GM19193 (cell line): ENCODE data around the gene PLBD2.

Experiments
- POLR2A ChIP-seq: IDR thresholded peaks from 4 replicates; pipeline ENCODE4 v1.6.1; 2011; ENCODE audit not compliant: insufficient read depth, insufficient read length; ENCODE audit errors: extremely low read depth

PLBD2 gene

DNA sequence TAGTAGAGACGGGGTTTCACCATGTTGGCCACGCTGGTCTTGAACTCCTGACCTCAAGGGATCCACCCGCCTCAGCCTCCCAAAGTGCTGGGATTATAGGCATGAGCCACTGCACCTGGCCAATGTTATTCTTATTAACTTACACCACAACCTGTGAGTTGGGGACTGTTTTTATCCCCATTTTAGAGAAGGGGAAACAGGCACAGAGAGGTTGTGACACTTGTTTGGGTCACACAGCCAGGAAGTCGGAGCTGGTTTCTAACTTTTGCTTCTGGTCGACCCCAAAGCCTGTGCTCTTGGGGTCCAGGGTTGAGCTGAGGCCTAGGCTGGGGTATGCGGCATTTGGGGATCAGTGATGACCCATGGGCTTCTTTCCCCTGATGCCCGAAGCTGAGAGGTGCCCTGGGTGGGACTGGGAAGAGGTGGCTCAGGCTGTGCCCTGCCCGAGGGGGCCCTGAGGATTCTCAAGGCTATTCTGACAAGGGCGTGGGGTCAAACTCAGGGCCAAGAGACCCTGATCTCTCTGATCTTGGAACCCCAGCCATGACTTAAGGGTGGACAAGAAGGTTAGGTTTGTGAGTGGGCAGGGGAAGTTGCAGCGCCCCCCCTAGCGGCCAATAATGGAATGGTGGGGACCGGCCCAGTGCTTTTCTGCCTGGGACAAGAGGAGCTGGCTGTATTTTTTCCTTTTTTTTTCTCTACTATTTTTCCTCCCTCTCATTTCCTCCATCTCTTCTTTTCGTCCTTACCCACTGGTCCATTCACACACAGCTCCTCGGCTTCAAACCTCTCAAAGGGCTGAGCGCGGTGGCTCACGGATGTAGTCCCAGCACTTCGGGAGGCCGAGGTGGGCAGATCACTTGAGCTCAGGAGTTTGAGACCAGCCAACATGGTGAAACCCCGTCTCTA, 66.8 kb downstream of the PLBD2 start:
- TF ChIP-seq POLR2A = no peak

DNA sequence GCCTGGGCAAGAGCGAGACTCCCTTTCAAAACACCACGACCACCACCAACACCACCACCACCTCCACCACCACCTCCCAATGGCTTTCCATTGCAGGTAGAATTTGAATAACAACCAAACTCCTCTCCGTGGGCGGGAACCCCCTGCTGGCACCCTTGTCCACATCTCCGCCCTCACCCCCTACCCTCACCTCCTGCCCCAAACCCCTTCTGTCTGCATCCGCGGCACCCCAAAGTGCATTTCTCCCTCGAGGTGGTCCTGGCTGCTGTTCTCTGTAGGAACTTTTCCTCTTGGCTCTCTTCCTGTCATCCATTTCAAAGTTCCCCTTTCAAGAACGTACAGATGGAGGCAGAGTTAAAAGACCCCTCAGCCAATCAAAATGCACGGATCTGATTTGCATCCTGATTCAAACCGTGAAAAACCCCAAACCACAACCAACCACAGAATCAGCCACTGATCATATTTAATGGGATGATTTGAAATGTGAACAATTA, 67.6 kb downstream of the PLBD2 start:
- no peak for TF ChIP-seq POLR2A

DNA sequence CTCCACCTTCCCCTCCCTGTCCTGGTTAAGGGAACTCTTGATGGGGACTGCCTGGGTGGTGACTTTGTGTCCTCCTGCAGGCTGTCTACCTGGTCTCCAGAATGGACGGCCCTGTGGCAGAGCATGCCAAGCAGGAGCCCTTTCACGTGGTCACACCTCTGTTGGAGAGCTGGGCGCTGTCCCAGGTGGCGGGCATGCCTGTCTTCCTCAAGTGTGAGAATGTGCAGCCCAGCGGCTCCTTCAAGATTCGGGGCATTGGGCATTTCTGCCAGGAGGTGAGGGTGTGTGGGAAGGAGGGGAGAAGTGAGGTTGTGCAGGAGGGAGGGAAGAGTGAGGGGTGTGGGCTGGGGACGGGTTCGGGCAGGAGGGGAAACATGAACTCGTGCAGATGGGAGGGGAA, 69.5 kb downstream of the PLBD2 start:
- no peak for TF ChIP-seq POLR2A

DNA sequence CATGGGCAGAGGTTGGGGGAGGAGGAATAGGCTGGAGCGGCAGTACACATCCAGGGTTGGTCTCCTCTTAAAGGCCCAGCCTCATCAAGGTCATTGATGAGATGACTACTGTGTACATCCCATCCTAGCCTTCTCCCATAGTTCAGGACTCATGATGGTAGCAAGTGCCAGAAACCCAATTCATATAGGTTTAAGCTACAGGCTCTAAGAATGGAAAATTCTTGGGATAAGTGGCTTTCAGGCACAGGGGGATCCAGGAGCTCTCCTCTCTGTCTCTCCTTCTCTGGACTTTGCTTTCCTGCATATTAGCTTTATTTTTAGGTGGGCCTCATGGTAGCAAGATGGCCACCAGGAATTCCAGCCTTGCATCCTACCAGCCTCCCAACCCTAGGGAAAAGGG, 70.1 kb downstream of the PLBD2 start:
- TF ChIP-seq POLR2A = no peak

DNA sequence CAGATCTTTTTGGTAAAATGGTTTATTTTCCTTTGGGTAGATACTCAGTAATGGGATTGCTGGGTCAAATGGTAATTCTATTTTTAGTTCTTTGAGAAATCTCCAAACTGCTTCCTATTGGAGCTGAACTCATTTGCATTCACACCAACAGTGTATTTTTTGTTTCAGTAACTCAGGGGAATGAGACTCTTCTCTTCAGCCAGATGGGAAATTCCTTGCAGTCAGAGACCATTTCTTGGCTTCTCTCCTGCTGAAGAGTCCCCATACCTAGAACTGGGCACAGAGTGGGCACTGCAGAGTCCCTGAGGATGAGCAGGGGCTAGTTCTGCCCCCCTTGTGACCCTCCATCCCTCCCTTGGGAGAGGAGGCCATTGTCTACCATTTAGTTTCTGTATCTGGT, 74.6 kb downstream of the PLBD2 start:
- no peak for TF ChIP-seq POLR2A

DNA sequence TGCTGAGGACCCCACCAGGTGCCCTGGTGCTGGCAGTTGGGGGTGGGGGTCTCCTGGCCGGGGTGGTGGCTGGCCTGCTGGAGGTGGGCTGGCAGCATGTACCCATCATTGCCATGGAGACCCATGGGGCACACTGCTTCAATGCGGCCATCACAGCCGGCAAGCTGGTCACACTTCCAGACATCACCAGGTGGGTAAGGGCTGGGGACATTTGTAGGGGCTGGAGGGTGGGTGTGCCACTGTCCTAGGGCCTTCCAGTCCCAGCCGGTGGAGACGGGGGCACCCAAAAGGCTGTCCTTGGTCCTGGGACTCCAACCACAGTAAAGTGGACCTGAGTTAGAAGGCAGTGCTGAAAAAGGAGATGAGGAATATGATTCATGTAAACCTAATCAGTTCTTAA, 77.0 kb downstream of the PLBD2 start:
- TF ChIP-seq POLR2A = no peak

DNA sequence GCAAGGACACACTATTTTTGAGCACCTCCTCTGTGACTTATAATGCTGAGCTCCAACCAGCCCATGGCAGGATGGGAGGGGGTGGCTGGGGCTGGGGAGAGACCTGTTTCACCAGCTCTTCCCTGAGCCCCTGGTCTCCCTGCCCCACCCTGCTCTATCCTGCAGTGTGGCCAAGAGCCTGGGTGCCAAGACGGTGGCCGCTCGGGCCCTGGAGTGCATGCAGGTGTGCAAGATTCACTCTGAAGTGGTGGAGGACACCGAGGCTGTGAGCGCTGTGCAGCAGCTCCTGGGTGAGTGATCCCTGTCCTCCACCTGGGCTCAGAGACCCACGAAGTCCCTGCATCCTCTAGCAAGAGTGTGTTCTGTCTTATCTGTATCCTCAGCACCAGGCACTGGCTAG, 78.2 kb downstream of the PLBD2 start:
- no peak for TF ChIP-seq POLR2A

DNA sequence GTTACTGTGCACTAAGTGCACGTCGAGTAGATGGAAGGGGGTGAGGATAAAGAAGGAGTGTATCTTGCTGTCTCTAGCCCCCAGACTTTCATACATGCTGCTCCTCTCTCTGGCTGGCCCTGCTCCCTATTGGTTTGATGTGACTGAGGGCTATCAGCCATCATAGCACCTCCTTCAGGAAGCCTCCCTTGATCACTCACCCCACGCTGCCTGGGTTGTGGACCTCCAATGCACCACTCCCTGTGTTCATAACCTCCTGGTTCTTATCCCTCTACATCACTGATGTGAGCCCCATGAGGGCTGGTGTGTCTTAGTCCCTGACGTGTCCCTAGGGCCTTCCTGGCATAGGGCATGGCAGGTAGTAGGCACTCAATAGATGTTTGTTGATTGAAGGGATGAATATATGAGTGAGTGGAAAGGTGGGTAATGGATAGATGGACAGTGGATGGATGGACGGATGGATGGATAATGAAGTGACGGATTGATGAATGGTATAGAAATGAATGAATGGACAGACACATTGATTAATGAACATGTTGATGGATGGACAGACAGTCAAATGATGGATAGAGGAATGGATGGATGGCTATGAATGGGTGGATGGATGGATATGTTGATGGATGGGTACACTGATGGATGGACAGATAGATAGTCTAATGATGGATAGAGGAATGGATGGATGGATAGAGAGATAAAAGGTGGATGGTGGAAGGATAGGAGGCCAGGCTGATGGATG, 78.8 kb downstream of the PLBD2 start:
- TF ChIP-seq POLR2A = no peak

DNA sequence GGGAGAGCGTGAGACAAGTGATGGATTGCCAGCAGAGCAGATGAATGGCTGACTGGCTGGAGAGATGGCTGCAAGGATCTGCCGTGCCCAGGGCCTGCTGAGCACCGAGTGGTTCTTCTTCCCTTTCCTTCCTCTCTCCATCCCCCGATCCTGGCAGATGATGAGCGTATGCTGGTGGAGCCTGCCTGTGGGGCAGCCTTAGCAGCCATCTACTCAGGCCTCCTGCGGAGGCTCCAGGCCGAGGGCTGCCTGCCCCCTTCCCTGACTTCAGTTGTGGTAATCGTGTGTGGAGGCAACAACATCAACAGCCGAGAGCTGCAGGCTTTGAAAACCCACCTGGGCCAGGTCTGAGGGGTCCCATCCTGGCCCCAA, 79.3 kb downstream of the PLBD2 start:
- no peak for TF ChIP-seq POLR2A

DNA sequence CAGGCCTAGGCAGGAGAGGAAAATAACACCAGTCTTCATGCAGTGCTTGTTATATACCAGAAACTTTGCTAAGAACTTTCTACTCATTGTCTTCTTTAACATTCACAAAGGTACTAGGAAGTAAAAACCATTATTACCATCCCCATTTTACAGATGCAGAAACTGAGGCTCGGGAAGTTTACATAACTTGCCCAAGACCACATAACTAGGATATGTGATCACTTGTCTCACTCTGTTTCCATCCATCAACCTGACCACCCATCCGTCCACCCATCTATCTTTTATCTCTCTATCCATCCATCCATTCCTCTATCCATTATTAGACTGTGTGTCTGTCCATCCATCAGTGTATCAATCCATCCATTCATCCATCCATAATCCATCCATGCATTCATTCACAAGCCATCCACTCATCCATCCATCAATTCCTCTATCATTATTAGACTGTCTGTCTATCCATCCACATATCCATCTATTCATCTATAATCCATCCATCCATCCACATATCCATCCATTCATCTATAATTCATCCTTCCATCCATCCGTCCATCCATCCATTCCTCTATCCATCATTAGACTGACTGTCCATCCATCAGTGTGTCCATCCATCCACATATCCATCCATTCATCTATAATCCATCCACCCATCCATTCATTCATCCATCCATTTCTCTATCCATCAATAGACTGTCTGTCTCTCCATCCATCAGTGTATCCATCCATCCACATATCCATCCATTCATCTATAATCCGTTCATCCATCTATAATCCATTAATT, 80.3 kb downstream of the PLBD2 start:
- no peak for TF ChIP-seq POLR2A

DNA sequence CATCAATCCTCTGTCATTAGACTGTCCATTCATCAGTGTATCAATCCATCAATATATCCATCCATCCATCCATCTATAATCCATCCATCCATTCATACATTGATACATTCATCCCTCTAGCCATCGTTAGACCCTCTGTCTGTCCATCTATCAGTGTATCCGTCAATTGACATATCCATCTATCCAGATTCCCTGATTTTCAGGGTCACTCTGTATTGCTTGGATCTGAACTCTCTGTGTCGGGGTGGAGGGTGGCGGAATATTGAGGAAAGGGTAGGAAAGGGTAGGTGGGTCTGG, 80.9 kb downstream of the PLBD2 start:
- no peak for TF ChIP-seq POLR2A

DNA sequence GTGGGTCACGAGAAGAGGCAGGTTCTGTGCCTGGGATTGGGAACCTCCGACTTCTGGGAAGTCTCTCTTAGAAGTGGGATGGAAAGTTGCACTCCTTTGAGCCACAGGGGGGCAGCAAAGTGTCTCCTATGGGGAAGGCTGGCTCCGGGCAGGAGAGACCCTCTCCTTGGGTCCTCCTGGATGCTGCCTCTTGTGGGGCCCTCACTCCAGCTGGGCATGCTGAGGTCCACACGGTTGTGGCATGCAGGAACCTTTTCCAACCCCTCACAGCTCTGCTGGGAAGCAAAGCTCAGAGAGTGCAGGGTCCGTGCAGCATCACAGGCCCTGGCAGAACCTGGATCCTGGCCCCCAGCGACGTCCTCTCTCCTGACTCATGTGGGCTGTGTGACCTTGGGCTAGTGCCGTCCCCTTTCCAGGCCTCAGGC, 81.2 kb downstream of the PLBD2 start:
- TF ChIP-seq POLR2A = no peak

DNA sequence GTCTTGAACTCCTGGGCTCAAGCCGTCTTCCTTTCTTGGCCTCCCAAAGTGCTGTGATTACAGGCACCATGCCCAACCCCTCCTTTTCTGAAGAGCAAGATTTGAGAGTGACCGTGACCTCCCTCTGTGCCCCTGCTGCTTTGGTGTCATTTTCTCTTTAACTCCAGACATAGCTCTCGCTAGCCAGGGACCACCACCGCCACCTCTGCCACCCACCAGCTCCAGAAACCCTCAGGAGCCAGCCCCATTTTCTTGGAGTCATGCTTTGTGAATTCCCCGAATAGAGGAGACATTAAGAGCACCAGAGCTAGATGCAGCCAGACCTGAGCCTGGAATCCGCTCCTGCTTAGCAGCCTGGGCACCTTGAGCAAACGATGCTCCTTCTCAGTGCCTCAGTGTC, 81.9 kb downstream of the PLBD2 start:
- no peak for TF ChIP-seq POLR2A
